Measurements from ENCODE around the gene SMIM44.

DNA sequence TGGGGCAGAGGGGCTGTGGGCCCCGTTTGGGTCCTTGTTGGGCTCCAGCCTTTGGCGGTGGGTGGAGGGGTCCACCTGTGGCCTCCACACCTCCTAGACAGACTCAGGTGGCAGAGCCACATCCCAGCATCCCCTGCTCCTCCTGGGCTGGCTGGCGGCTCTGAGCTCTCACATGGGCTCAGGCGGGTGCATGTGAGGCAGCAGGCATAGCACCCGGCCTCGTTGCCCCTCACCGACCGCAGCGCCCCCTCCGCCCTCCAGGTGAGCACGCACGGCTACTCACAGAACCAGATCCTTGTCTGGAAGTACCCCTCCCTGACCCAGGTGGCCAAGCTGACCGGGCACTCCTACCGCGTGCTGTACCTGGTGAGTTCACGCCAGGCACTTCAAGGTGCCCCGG, 49.8 kb upstream of the SMIM44 start:
- TF ChIP-seq RARB (CRISPR knock-in tag; IDR thresholded peaks at IDR 0.05) (no peak), GLIS3 (CRISPR knock-in tag; IDR thresholded peaks at IDR 0.05) (no peak), TOX (CRISPR knock-in tag; IDR thresholded peaks at IDR 0.05; ENCODE audit: borderline replicate concordance) (no peak), ZFP30 (CRISPR knock-in tag; IDR thresholded peaks at IDR 0.05) (no peak), ESRRG (CRISPR knock-in tag; IDR thresholded peaks at IDR 0.05) (no peak), ZNF8 (CRISPR knock-in tag; IDR thresholded peaks at IDR 0.05) (no peak), BACH2 (CRISPR knock-in tag; IDR thresholded peaks at IDR 0.05; ENCODE audit: borderline replicate concordance) (no peak), PPARA (CRISPR knock-in tag; IDR thresholded peaks at IDR 0.05; ENCODE audit: borderline replicate concordance) (no peak), ARNTL (CRISPR knock-in tag; IDR thresholded peaks at IDR 0.05; ENCODE audit: borderline replicate concordance, low read depth) (no peak), TCF4 (CRISPR knock-in tag; IDR thresholded peaks at IDR 0.05; ENCODE audit: borderline replicate concordance) (no peak), ZNF565 (CRISPR knock-in tag; conservative IDR thresholded peaks at IDR 0.05; ENCODE audit: low read depth) (no peak)
- TF ChIP-seq, protein P1, sequence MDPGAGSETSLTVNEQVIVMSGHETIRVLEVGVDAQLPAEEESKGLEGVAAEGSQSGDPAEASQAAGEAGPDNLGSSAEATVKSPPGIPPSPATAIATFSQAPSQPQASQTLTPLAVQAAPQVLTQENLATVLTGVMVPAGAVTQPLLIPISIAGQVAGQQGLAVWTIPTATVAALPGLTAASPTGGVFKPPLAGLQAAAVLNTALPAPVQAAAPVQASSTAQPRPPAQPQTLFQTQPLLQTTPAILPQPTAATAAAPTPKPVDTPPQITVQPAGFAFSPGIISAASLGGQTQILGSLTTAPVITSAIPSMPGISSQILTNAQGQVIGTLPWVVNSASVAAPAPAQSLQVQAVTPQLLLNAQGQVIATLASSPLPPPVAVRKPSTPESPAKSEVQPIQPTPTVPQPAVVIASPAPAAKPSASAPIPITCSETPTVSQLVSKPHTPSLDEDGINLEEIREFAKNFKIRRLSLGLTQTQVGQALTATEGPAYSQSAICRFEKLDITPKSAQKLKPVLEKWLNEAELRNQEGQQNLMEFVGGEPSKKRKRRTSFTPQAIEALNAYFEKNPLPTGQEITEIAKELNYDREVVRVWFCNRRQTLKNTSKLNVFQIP (CRISPR knock-in tag; IDR thresholded peaks at IDR 0.05; ENCODE audit: borderline replicate concordance, low read depth): no peak
- TF ChIP-seq, protein P2, sequence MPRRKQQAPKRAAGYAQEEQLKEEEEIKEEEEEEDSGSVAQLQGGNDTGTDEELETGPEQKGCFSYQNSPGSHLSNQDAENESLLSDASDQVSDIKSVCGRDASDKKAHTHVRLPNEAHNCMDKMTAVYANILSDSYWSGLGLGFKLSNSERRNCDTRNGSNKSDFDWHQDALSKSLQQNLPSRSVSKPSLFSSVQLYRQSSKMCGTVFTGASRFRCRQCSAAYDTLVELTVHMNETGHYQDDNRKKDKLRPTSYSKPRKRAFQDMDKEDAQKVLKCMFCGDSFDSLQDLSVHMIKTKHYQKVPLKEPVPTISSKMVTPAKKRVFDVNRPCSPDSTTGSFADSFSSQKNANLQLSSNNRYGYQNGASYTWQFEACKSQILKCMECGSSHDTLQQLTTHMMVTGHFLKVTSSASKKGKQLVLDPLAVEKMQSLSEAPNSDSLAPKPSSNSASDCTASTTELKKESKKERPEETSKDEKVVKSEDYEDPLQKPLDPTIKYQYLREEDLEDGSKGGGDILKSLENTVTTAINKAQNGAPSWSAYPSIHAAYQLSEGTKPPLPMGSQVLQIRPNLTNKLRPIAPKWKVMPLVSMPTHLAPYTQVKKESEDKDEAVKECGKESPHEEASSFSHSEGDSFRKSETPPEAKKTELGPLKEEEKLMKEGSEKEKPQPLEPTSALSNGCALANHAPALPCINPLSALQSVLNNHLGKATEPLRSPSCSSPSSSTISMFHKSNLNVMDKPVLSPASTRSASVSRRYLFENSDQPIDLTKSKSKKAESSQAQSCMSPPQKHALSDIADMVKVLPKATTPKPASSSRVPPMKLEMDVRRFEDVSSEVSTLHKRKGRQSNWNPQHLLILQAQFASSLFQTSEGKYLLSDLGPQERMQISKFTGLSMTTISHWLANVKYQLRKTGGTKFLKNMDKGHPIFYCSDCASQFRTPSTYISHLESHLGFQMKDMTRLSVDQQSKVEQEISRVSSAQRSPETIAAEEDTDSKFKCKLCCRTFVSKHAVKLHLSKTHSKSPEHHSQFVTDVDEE (CRISPR knock-in tag; IDR thresholded peaks at IDR 0.05): no peak
- TF ChIP-seq, protein P3, sequence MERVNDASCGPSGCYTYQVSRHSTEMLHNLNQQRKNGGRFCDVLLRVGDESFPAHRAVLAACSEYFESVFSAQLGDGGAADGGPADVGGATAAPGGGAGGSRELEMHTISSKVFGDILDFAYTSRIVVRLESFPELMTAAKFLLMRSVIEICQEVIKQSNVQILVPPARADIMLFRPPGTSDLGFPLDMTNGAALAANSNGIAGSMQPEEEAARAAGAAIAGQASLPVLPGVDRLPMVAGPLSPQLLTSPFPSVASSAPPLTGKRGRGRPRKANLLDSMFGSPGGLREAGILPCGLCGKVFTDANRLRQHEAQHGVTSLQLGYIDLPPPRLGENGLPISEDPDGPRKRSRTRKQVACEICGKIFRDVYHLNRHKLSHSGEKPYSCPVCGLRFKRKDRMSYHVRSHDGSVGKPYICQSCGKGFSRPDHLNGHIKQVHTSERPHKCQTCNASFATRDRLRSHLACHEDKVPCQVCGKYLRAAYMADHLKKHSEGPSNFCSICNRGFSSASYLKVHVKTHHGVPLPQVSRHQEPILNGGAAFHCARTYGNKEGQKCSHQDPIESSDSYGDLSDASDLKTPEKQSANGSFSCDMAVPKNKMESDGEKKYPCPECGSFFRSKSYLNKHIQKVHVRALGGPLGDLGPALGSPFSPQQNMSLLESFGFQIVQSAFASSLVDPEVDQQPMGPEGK (CRISPR knock-in tag; IDR thresholded peaks at IDR 0.05; ENCODE audit: borderline replicate concordance): no peak

Measured in SK-N-SH treated with all-trans-retinoic acid at 6 μM for 48 hours (cell line).